A673 (cell line): Measurements from ENCODE around the gene NDUFA11.

Experiments
- CTCF ChIP-seq: fragments of 300-800, 200-600 bp; sonication (generic); conservative IDR thresholded peaks from 2 replicates; pipeline ENCODE4 v1.5.1; 2017; ENCODE audit warnings: low read depth, mild to moderate bottlenecking, antibody characterized with exemption, low read length, moderate library complexity, mixed read lengths
- EZH2 ChIP-seq: fragments of 200-600 bp; sonication (generic); IDR thresholded peaks from 2 replicates; pipeline ENCODE4 v1.6.1; 2017; ENCODE audit warnings: borderline replicate concordance, low read depth, mild to moderate bottlenecking, mixed read lengths, antibody characterized with exemption, low read length; ENCODE audit not compliant: poor library complexity, severe bottlenecking

GRCh38 chr19:5893296-5893903 is 10.2 kb downstream of the NDUFA11 start:
- TF ChIP-seq CTCF (no peak), EZH2 (no peak)
